Measurements from ENCODE around the gene NUAK2. TPM values are rescaled to one million over a fixed set of nuclear protein-coding genes. Genes with fewer than 3 reads are reported as not detected.

NUAK2 gene
- total RNA-seq, 4 donors from 2014 or later: 1.1 to 5.4 (median 3.2) TPM

- TF ChIP-seq CTCF (IDR thresholded peaks at IDR 0.05): no peak
- ATAC-seq (ENCODE audit: low FRiP score) (no peak), DNase-seq (ENCODE audit: low spot score) (no peak)
Measured at GRCh38 chr1:205296154-205296553, 25.4 kb downstream of the NUAK2 start.

GRCh38 chr1:205294934-205295333 is 26.6 kb downstream of the NUAK2 start:
- ATAC-seq (ENCODE audit: low FRiP score) (no peak), DNase-seq (ENCODE audit: low spot score) (no peak)
- no peak for TF ChIP-seq CTCF (IDR thresholded peaks at IDR 0.05)

- ATAC-seq (ENCODE audit: low FRiP score): peak; percentile 80
Measured at GRCh38 chr1:205294175-205294917, 27.2 kb downstream of the NUAK2 start.

GRCh38 chr1:205293350-205294074 is 28.0 kb downstream of the NUAK2 start:
- ATAC-seq (ENCODE audit: low FRiP score) (no peak), DNase-seq (ENCODE audit: low spot score) (no peak)
- TF ChIP-seq CTCF (IDR thresholded peaks at IDR 0.05): no peak

More at GRCh38 chr1:205294175-205294917, 27.2 kb downstream of the NUAK2 start:
- no peak for TF ChIP-seq CTCF (IDR thresholded peaks at IDR 0.05)
- DNase-seq (ENCODE audit: low spot score): no peak

- ATAC-seq (ENCODE audit: low FRiP score) (no peak), DNase-seq (ENCODE audit: low spot score) (no peak)
- TF ChIP-seq CTCF (IDR thresholded peaks at IDR 0.05): no peak
Measured at GRCh38 chr1:205291596-205291995, 29.9 kb downstream of the NUAK2 start.

GRCh38 chr1:205287767-205288559 is 33.6 kb downstream of the NUAK2 start:
- ATAC-seq (ENCODE audit: low FRiP score) (no peak), DNase-seq (ENCODE audit: low spot score) (no peak)
- no peak for TF ChIP-seq CTCF (IDR thresholded peaks at IDR 0.05)
